Epithelial cell of proximal tubule (primary cell): ENCODE results near the gene IL17C. TPM values are rescaled to one million over a fixed set of nuclear protein-coding genes. Genes with fewer than 3 reads are reported as not detected.

Experiments
- DNase-seq: peaks from one replicate; pipeline ENCODE4 v3.0.0-alpha.2; 2011; ENCODE audit warnings: low read depth
- H3K4me3 ChIP-seq: 2 replicates; pipeline ENCODE4 v1.5.1; 2011; ENCODE audit warnings: low read depth, mild to moderate bottlenecking, low read length
- total RNA-seq: library from RNA; depleted of rRNA; stranded (reverse); fragments of >200 nt; gene quantifications from 2 replicates; pipeline ENCODE4 v1.2.3, GENCODE V29; 2015
- TF ChIP-seq, protein P1 (sequence below): conservative IDR thresholded peaks from 2 replicates; pipeline ENCODE4 v1.5.1; 2012; ENCODE audit warnings: low read depth, mild to moderate bottlenecking, low read length

The IL17C gene
- total RNA-seq, 1 donor from 2014 or later = 0.17 TPM

DNA sequence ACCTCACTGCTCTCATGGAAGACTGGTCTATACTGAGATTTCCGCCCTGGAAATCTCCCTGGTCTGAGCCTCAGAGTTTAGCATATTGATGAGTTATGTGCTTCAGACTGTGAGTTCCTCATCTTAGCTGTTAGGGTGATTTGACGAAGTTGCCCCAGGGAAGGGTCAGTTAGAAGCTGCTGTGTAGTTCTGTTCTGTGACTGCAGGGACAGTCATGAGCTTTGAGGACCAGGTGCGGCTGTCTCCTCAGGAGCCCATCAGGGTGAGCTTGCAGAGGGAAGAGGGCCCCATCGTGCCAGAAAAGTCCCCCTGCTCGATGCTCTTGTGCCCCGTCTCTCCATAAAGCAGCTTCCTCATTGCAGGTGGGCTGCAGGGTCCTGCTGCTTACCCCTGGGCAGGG lies 28.3 kb upstream of the IL17C start:
- H3K4me3 ChIP-seq = no peak overlapping the region
- no peak for DNase-seq
- TF ChIP-seq, protein P1, sequence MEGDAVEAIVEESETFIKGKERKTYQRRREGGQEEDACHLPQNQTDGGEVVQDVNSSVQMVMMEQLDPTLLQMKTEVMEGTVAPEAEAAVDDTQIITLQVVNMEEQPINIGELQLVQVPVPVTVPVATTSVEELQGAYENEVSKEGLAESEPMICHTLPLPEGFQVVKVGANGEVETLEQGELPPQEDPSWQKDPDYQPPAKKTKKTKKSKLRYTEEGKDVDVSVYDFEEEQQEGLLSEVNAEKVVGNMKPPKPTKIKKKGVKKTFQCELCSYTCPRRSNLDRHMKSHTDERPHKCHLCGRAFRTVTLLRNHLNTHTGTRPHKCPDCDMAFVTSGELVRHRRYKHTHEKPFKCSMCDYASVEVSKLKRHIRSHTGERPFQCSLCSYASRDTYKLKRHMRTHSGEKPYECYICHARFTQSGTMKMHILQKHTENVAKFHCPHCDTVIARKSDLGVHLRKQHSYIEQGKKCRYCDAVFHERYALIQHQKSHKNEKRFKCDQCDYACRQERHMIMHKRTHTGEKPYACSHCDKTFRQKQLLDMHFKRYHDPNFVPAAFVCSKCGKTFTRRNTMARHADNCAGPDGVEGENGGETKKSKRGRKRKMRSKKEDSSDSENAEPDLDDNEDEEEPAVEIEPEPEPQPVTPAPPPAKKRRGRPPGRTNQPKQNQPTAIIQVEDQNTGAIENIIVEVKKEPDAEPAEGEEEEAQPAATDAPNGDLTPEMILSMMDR = peak; percentile 26

DNA sequence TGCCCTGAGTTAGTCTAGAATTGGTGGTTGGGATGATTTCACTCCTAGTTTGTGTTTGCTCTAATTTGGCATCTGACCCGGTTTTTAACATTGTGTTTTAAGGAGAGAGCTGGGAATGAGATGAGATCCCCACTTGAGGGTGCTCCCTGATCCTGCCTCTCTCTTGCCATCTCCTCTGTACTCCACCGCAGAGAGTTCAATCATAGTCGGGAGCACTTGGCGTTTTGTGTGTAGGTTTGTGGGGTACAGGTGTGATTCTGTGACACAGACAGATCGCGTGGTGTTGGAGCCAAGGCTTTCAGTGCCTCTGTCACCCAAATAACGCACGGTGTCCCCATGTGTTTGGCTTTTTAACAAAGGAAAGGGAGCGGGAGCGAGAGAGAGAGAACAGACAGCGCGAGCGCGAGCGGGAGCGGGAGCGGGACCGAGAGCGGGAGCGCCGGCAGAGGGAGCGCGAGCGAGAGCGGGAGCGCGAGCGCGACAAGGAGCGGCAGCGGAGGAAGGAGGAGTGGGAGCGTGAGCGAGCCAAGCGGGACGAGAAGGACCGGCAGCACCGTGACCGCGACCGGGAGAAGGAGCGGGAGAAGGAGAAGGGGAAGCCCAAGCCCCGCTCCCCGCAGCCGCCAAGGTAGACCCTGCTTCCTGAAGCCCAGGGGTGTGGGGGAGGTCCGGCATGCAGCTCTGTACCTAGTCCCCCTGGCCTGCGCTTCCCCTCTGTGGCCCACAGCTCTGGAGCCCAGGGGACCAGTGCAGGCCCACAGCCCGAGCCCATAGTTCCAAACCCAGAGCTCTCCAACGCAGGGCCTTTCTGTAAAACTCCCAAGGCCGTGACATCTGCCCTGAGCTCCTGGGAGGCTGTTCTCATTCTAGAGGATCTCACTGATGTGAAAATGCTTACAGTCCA lies 27.2 kb upstream of the IL17C start:
- no peak for DNase-seq
- no peak overlapping the region for H3K4me3 ChIP-seq
- TF ChIP-seq, protein P1 = no peak

DNA sequence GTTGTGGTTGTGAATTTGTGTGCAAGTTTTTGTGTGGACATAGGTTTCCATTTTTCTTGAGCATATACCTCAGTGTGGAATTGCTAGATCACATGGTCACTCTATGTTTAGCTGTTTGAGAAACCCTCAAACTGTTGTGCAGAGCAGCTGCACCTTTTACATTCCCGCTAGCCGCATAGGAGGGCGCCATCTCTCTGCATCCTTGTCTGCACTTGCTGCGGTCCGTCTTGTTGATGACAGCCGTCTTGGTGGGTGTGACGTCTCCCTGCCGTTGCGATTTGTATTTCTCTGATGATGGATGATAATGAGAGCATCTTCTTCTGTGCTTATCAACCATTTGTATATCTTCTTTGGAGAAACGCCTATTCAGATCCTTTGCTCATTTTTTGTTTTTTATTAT lies 25.1 kb upstream of the IL17C start:
- DNase-seq = no peak
- TF ChIP-seq, protein P1 = no peak
- no peak overlapping the region for H3K4me3 ChIP-seq

DNA sequence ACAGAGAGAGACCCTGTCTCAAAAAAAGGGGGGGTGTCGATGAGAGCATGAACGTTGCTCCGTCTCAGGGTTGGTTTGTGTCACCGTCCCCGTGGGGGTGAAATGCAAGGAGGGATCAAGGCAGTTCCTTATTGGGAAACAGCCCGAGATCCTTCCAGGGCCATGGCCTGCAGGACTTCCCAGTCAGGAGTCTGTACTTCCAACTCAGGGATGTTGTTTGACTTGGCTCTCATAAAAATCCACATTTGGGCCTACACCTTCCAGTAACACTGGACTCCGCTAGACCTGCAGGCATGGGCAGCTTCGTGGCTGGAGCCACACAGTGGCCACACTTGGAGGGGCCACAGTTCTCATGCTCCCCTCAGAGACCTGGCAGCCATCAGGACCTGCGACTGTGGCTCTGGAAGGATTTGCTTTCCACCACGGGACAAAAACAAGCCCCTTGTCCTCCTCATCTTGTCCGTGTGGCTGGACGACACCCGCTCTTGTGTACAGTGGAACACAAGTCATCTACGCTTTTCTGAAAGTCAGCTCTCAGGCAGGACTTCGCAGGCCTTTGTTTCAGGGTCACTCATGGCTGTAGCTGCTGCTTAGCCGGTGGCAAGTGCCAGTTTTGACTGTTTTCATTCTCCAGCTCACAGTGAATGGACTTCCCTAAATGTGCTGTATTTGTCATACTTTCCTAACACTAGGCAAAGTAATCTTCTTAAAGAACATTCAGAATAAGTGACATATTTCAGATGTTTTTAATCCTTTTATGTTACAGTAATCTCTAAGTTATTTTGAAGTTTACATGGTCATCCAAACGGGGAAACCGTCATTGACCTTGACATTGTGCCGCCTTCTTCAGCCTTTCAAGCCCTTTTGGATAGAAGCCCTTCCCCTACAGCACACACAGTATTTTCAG lies 24.2 kb upstream of the IL17C start:
- TF ChIP-seq, protein P1 = no peak
- H3K4me3 ChIP-seq = no peak overlapping the region
- no peak for DNase-seq

DNA sequence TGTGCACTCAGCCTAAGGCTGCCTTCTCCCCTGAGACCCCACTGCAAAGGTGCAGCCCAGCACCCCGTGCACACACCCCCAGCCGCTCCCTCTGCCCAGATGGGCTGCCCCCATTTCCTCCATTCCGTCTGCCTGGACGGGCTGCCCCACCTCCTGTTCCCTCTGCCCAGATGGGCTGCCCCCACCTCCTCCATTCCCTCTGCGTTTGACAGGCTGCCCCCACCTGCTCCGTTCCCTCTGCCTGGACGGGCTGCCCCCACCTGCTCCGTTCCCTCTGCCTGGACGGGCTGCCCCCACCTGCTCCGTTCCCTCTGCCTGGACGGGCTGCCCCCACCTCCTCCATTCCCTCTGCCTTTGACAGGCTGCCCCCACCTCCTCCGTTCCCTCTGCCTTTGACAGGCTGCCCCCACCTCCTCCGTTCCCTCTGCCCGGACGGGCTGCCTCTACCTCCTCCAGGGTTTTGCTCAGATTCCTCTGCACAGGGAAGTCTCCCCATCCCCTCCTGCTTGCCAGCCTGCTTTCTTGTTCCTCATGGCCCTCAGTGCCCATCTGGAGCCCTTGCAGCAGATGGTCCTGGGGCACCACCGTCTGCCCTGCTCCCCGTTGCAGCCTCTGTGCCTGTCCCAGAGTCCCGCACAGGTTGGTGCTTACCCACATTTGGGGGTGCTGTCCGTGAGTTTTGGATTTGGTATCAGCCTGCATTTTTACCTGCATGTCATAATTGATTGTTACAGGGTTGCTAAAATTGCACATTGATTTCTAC lies 23.4 kb upstream of the IL17C start:
- H3K4me3 ChIP-seq = no peak overlapping the region
- TF ChIP-seq, protein P1 = no peak
- no peak for DNase-seq

DNA sequence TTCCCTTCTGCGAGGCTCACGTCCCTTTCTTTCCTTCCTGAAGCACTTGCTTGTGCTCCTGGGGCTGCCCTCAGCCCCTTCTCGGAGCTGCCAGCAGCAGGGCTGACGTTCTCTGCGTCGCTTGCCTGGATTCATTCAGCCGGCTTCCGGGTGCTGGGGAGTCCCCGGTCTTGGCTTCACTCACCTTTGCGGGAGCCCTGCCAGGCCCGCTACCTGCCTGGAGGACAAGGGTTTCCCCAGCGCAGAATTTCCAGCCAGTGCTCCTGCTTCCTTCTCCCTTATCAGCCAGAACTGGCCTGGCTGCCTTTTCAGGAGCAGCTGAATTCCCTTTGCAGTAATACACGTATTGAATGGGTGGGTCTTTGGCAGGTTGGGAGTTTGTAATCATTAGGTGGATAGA lies 22.1 kb upstream of the IL17C start:
- TF ChIP-seq, protein P1 = no peak
- DNase-seq = no peak
- no peak overlapping the region for H3K4me3 ChIP-seq
